ENCODE measurements around the gene POM121C.
"Not testable (repeated sequence)": the region's sequence is repeated elsewhere in the genome, so short reads cannot be mapped to it uniquely, and the experiment has no call there.

- not testable (repeated sequence) for TF ChIP-seq UBTF (CRISPR knock-in tag; IDR thresholded peaks at IDR 0.05); CTCF (CRISPR knock-in tag; IDR thresholded peaks at IDR 0.05); POLR2AphosphoS5 (IDR thresholded peaks at IDR 0.05; ENCODE audit: low read depth, low read length); ZNF24 (IDR thresholded peaks at IDR 0.05); PPARG (CRISPR knock-in tag; conservative IDR thresholded peaks at IDR 0.05); YY1 (IDR thresholded peaks at IDR 0.05; ENCODE audit: insufficient read depth, insufficient replicate concordance, low read depth, low read length); ZBTB7A (CRISPR knock-in tag; IDR thresholded peaks at IDR 0.05); ZNF446 (CRISPR knock-in tag; IDR thresholded peaks at IDR 0.05); SKI (IDR thresholded peaks at IDR 0.05; ENCODE audit: partially characterized antibody); RNF219 (CRISPR knock-in tag; IDR thresholded peaks at IDR 0.05); NR2F2 (IDR thresholded peaks at IDR 0.05; ENCODE audit: borderline replicate concordance, low read depth); TBP (CRISPR knock-in tag; IDR thresholded peaks at IDR 0.05); ZBTB25 (CRISPR knock-in tag; IDR thresholded peaks at IDR 0.05)
Observed at GRCh38 chr7:75374144-75374518, 112.0 kb downstream of the POM121C start.

Measured in HepG2 (cell line).